Lower lobe of right lung (tissue), 2 donors: Measurements from ENCODE around the gene SPATA12. TPM values are rescaled to one million over a fixed set of nuclear protein-coding genes. Genes with fewer than 3 reads are reported as not detected.

Experiments
- ATAC-seq, 2 donors: fragments of 200-7000 bp; cut with Tn5 transposase; one replicate each; pipeline ENCODE4 v1.9.1; 2020 to 2022; ENCODE audit warnings: mild to moderate bottlenecking in 2 of 2, moderate library complexity in 2 of 2
- DNase-seq: peaks from one replicate; pipeline ENCODE4 v3.0.0-alpha.2; 2020
- H3K27ac ChIP-seq: fragments of 200-600 bp; one replicate; pipeline ENCODE4 v1.8.0; 2022
- H3K27me3 ChIP-seq: fragments of 200-600 bp; one replicate; pipeline ENCODE4 v1.8.0; 2022; ENCODE audit warnings: low read depth
- H3K36me3 ChIP-seq: fragments of 200-600 bp; one replicate; pipeline ENCODE4 v1.8.0; 2022; ENCODE audit warnings: mild to moderate bottlenecking
- H3K4me1 ChIP-seq: fragments of 200-600 bp; one replicate; pipeline ENCODE4 v1.8.0; 2022
- H3K4me3 ChIP-seq: fragments of 200-600 bp; one replicate; pipeline ENCODE4 v1.8.0; 2022; ENCODE audit warnings: mild to moderate bottlenecking
- H3K9me3 ChIP-seq: fragments of 200-600 bp; one replicate; pipeline ENCODE4 v1.8.0; 2022
- CTCF ChIP-seq: fragments of 200-600 bp; IDR thresholded peaks from one replicate; pipeline ENCODE4 v1.8.0; 2022; ENCODE audit warnings: antibody characterized with exemption, mild to moderate bottlenecking
- intact Hi-C: fragments of 100-400 bp; cut with DNase I; formaldehyde crosslinking; loops from one replicate; pipeline ENCODE4 v1.11.0; 2022
- long read RNA-seq: library from polyadenylated mRNA; unstranded; transcript quantifications from one replicate; pipeline ENCODE4 v2.0.0, GENCODE V29; 2021
- total RNA-seq: library from RNA; stranded (reverse); fragmentation: NEBNext Ultra II Directional; extraction: Animal tissue kit (Norgen Biotek cat#: 25700); gene quantifications from one replicate; pipeline ENCODE4 v1.2.1, GENCODE V29; 2021
- donor health status: DM: no; HTN: yes; CAD: no; lungs with severe emphysema.

SPATA12 gene
- 0.15 TPM for total RNA-seq
- long read RNA-seq: 0 reads

- H3K27ac ChIP-seq: peak within 1 kb of the TSS; percentile 24
- intact Hi-C loops: no loop called here
Observed at GRCh38 chr3:57060089-57060821, at the start of gene SPATA12. Gene SPATA12 (plus strand): TSS chr3:57060664. CDS start chr3:57073695, 13,031 bp downstream.

GRCh38 chr3:57011022-57011421 is 49.4 kb upstream of the SPATA12 start:
- no peak for DNase-seq
- Histone ChIP-seq H3K9me3 (no peaks in the 10 kb centered on the region), H3K27me3 (no peaks in the 10 kb centered on the region), H3K4me3 (no peak overlapping the region), H3K27ac (no peak overlapping the region), H3K36me3 (no peaks in the 10 kb centered on the region), H3K4me1 (peaks cover 23% of the 10 kb centered on the region)
- TF ChIP-seq CTCF: no peak
- intact Hi-C loops: no loop called here
- ATAC-seq: no peak

More at GRCh38 chr3:57060089-57060821, at the start of gene SPATA12:
- Histone ChIP-seq H3K4me3 (no peak within 1 kb of the TSS), H3K36me3 (no peaks in the 10 kb centered on the region), H3K27me3 (no peaks in the 10 kb centered on the region), H3K4me1 (peaks cover 38% of the 10 kb centered on the region), H3K9me3 (no peaks in the 10 kb centered on the region)
- TF ChIP-seq CTCF: no peak
- DNase-seq (peak; percentile 79), ATAC-seq (peak; percentile 92 to 94)

- H3K9me3 ChIP-seq: no peaks in the 10 kb centered on the region
- no peaks in the 10 kb centered on the region for H3K36me3 ChIP-seq
- TF ChIP-seq CTCF: no peak
- no peak overlapping the region for H3K27ac ChIP-seq
- no peak overlapping the region for H3K4me3 ChIP-seq
- H3K4me1 ChIP-seq: peaks cover 10% of the 10 kb centered on the region
- DNase-seq (no peak), ATAC-seq (peak in 1 of 2 donors; percentile 20)
- H3K27me3 ChIP-seq: no peaks in the 10 kb centered on the region
- intact Hi-C loops: no loop called here
Observed at GRCh38 chr3:57012847-57013246, 47.6 kb upstream of the SPATA12 start.

- Histone ChIP-seq H3K36me3 (no peaks in the 10 kb centered on the region), H3K4me3 (no peak overlapping the region), H3K4me1 (no peaks in the 10 kb centered on the region), H3K9me3 (no peaks in the 10 kb centered on the region), H3K27ac (no peak overlapping the region), H3K27me3 (no peaks in the 10 kb centered on the region)
- intact Hi-C loops: no loop called here
- TF ChIP-seq CTCF: no peak
- DNase-seq: no peak
- no peak for ATAC-seq
Observed at GRCh38 chr3:57015350-57015729, 45.1 kb upstream of the SPATA12 start.

- H3K9me3 ChIP-seq: no peaks in the 10 kb centered on the region
- ATAC-seq: no peak
- H3K27ac ChIP-seq: no peak overlapping the region
- no peak for DNase-seq
- no peak for TF ChIP-seq CTCF
- no peaks in the 10 kb centered on the region for H3K36me3 ChIP-seq
- no peaks in the 10 kb centered on the region for H3K4me1 ChIP-seq
- no peaks in the 10 kb centered on the region for H3K27me3 ChIP-seq
- H3K4me3 ChIP-seq: no peak overlapping the region
- intact Hi-C loops: no loop called here
Observed at GRCh38 chr3:57015912-57016311, 44.6 kb upstream of the SPATA12 start.
